ENCODE measurements around the gene ANO10. TPM values are rescaled to one million over a fixed set of nuclear protein-coding genes. Genes with fewer than 3 reads are reported as not detected.

ANO10 gene
- total RNA-seq, 4 donors from 2014 or later, result 26.7 to 33.9 (median 28.7) TPM

DNA sequence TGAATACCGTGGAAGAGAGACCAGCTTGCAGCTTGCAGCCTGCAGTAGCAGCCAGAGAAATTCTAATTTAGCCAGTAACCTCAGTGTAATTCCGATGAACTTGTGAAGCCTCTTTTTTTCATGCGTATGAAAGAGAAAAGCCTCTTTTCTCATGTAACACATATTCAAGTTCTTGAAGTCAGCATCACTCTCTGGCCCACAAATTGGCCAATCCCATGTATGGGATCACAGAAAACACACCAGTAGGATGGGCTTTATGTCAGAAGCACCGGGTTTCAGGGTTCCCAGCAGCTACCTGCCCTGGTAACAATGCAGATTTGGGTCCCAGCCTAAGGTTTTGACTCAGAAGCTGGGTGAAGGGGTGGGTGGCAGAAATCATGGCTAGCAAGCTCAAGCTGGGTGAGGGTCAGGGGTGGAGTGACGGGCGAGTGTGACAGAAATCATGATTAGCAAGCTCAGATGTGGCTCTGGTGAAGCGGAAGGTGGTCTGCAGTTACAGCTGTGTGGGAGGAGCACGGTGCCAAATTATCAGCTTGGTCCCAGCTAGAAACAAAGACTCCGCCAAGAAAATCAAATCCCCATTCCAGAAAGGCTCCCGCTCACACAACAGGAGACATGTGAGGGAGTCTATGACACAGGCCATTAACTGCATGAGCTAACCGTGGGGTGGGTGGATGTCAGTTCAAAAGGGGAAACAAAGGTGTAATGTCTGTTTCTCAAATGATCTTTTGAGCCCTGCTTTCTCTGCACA lies 248.8 kb downstream of the ANO10 start:
- intact Hi-C loops (cut with DNase I), result no loop called here
- Histone ChIP-seq H3K4me1 (peaks cover 0 to 6% of the 10 kb centered on the region in 2 donors), H3K27me3 (no peaks in the 10 kb centered on the region), H3K4me3 (replicated peaks in 1 of 3) (no peak overlapping the region), H3K36me3 (no peaks in the 10 kb centered on the region), H3K9me3 (no peaks in the 10 kb centered on the region), H3K27ac (no peak overlapping the region)
- WGBS, 2 donors, result 87 to 89% methylated on average over 11 of the region's 11 CpGs
- no peak for DNase-seq
- TF ChIP-seq, protein P1, sequence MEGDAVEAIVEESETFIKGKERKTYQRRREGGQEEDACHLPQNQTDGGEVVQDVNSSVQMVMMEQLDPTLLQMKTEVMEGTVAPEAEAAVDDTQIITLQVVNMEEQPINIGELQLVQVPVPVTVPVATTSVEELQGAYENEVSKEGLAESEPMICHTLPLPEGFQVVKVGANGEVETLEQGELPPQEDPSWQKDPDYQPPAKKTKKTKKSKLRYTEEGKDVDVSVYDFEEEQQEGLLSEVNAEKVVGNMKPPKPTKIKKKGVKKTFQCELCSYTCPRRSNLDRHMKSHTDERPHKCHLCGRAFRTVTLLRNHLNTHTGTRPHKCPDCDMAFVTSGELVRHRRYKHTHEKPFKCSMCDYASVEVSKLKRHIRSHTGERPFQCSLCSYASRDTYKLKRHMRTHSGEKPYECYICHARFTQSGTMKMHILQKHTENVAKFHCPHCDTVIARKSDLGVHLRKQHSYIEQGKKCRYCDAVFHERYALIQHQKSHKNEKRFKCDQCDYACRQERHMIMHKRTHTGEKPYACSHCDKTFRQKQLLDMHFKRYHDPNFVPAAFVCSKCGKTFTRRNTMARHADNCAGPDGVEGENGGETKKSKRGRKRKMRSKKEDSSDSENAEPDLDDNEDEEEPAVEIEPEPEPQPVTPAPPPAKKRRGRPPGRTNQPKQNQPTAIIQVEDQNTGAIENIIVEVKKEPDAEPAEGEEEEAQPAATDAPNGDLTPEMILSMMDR (IDR thresholded peaks at IDR 0.05), result no peak
- no peak for TF ChIP-seq POLR2A (IDR thresholded peaks at IDR 0.05)

DNA sequence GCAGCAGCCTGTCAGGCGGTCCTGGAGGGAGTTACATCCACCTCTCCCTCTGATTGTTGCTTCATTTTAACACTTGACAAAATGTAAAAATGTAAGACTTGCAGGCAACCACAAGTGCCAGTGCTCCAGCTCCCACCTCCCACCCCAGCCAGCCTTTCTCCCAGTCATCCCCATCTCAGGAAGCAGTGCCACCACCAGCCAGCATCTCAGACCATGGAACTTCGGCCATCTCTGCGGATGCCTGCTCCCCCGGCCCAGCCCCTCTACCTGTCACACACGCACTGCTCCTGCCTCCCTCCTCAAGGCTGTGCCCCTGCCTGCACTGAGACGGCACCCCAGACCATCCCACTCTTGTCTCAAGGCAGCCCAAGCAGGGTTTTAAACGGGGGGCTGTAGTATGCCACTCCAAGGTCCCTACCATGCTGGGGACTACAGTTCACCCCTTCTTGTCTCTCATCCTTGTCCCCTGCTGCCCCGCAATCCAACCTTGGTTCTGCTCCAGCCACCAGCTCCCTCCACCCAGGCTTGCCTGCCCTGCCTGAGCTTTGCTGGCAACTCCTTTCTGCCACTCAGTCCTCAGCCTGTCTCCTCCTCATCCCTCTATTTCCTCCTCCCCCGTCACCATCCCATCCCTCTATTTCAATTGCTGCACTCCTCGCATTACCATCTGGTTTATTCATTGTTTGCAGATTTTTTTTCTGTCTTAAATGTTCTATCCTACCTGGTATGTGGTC lies 249.6 kb downstream of the ANO10 start:
- no peaks in the 10 kb centered on the region for H3K36me3 ChIP-seq
- H3K9me3 ChIP-seq, result no peaks in the 10 kb centered on the region
- H3K4me1 ChIP-seq, result no peaks in the 10 kb centered on the region
- 96 to 98% methylated on average over 10 of the region's 10 CpGs for WGBS, 2 donors
- no peak for DNase-seq
- no peak overlapping the region for H3K4me3 ChIP-seq (replicated peaks in 1 of 3)
- intact Hi-C loops (cut with DNase I), result no loop called here
- H3K27me3 ChIP-seq, result no peaks in the 10 kb centered on the region
- TF ChIP-seq, protein P1 (IDR thresholded peaks at IDR 0.05), result no peak
- TF ChIP-seq POLR2A (IDR thresholded peaks at IDR 0.05), result no peak
- no peak overlapping the region for H3K27ac ChIP-seq

DNA sequence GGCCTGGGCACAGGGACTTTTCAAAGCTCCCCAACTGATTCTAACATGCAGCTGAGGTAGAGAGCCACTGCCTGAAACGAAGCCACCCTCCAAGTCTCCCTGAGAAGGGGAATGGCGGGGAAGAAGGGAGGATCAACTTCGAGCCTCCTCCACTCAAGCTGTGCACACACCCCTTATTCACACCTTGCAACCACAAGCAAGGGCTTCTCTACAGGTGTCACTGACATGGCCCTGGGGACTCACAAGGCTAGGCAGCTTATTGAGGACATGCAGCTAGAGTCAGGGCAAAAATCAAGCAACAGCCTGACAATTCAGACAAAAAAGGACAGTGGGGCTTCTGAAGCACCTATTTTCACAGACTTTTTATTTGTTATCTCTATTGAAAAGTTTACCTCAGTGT lies 250.3 kb downstream of the ANO10 start:
- Histone ChIP-seq H3K36me3 (no peaks in the 10 kb centered on the region), H3K4me3 (replicated peaks in 1 of 3) (no peak overlapping the region), H3K4me1 (no peaks in the 10 kb centered on the region), H3K9me3 (no peaks in the 10 kb centered on the region), H3K27me3 (no peaks in the 10 kb centered on the region), H3K27ac (no peak overlapping the region)
- no peak for DNase-seq
- no peak for TF ChIP-seq POLR2A (IDR thresholded peaks at IDR 0.05)
- TF ChIP-seq, protein P1 (IDR thresholded peaks at IDR 0.05), result no peak
- WGBS, 2 donors, result 93 to 95% methylated on average over 3 of the region's 3 CpGs
- intact Hi-C loops (cut with DNase I), result no loop called here

DNA sequence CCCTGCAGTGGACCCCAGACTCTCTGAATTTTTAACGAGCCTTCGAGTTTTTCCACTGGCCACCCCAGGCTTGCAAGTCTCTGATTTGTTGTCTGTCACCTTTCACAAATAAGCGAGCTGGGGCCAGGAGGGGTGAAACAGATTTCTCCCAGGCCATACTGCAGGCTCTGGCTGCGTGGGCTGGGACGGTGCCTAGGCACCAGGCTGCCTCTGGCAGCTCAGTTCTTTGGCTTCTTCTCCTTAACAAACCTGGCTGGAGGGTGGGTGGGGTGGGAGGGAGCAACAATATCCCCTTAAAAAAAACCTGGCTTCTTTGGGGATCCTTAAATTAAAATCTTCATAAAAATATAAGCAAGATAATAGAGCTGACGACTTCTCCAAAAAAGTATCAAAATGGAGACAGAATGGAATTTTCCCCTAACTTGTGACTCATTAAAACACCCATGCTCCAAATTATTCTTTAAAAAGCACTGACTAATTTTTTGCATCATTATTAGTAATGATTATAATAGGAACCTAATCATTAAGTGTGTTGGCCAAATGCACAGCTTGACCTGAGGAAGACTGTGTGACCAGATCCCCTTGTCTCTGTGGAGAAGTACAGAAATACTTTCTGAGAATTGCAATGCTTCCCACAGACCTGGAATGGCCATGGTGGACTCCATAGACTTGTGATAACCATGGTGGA lies 251.4 kb downstream of the ANO10 start:
- Histone ChIP-seq H3K36me3 (no peaks in the 10 kb centered on the region), H3K27ac (no peak overlapping the region), H3K4me3 (replicated peaks in 1 of 3) (no peak overlapping the region), H3K4me1 (no peaks in the 10 kb centered on the region), H3K27me3 (no peaks in the 10 kb centered on the region), H3K9me3 (no peaks in the 10 kb centered on the region)
- 75 to 89% methylated on average over 5 to 6 of the region's 6 CpGs for WGBS, 2 donors
- intact Hi-C loops (cut with DNase I), result no loop called here
- no peak for DNase-seq
- TF ChIP-seq, protein P1 (IDR thresholded peaks at IDR 0.05), result no peak
- no peak for TF ChIP-seq POLR2A (IDR thresholded peaks at IDR 0.05)

Measured in thyroid gland (tissue), 4 donors.